Activated naive CD8-positive, alpha-beta T cell treated with anti-CD3 and anti-CD28 coated beads, Interleukin-2, amount 10 ng/mL, durations not matched to agents 7 days and 5 days (primary cell): ENCODE data around the gene NCOA7. TPM values are rescaled to one million over a fixed set of nuclear protein-coding genes. Genes with fewer than 3 reads are reported as not detected.
"Not testable (repeated sequence)": the region's sequence is repeated elsewhere in the genome, so short reads cannot be mapped to it uniquely, and the experiment has no call there.

Experiments used
- ATAC-seq: fragments of 150-1000 bp; cut with Tn5 transposase; one replicate; pipeline ENCODE4 v1.10.0; 2021; ENCODE audit warnings: low read depth, moderate library complexity
- POLR2A ChIA-PET: fragments of 350-600 bp; sonication (Branson Sonifier 250); formaldehyde crosslinking; loops from one replicate; lab custom pipeline; 2021; ENCODE audit warnings: antibody characterized with exemption; lab: Charles Lee
- DNase-seq: peaks from one replicate; pipeline ENCODE4 v3.0.0; 2021
- H3K27ac Mint-ChIP-seq: one replicate; pipeline ENCODE4 v1.8.0; 2022; ENCODE audit warnings: mild to moderate bottlenecking, mixed read lengths
- H3K27me3 Mint-ChIP-seq: one replicate; pipeline ENCODE4 v1.8.0; 2022; ENCODE audit warnings: mild to moderate bottlenecking, moderate library complexity, mixed read lengths
- H3K36me3 Mint-ChIP-seq: one replicate; pipeline ENCODE4 v1.8.0; 2021; ENCODE audit warnings: mild to moderate bottlenecking, mixed read lengths
- H3K4me1 Mint-ChIP-seq: one replicate; pipeline ENCODE4 v1.8.0; 2021; ENCODE audit warnings: mixed read lengths
- H3K4me3 Mint-ChIP-seq: one replicate; pipeline ENCODE4 v1.8.0; 2022; ENCODE audit warnings: mild to moderate bottlenecking, moderate library complexity, mixed read lengths
- H3K9me3 Mint-ChIP-seq: one replicate; pipeline ENCODE4 v1.8.0; 2021; ENCODE audit warnings: mixed read lengths
- total RNA-seq, 2 experiments: library from RNA; stranded (reverse); gene quantifications; one replicate each; pipeline ENCODE4 v1.2.3, GENCODE V29; 2021

Gene NCOA7
- total RNA-seq, 2 experiments from 2014 or later = 51.1 to 58.6 TPM

DNA sequence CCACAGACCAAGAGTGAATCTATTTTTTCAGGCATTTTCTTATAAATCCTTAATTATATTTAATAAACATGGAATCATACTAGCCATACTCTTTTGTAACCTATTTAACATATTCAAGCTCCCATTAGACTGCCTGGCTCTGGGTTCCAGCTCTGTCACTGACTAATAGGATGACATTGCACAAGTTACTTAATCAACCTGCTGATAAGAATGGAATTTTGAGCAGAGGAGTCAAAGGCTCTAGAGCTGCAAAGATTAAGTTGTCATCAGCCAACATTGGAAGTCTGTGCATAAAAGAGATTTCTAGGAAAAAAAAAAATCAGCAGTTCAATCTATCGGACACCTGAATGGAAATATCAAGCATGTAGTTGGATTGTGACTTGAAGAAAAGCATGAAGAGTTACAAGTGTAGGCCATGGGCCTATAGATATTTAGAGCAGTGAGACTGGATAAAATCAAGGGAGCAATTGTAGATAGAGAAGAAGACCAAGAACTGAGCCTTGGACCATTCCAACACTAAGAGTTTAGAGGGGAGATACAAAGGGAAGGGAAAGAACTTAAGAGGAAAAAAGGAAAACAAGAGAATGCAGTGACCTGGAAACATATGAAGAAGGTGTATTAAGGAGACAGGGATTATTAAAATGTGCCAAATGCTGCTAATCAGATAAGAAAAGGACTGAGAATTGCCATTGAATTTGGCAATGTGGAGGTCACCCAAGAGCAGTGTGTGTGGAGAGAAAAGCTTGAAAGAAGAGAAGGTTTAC is 154.8 kb downstream of the NCOA7 start:
- Mint-ChIP-seq H3K4me3 (no peak overlapping the region), H3K36me3 (no peaks in the 10 kb centered on the region), H3K27me3 (peaks cover 17% of the 10 kb centered on the region), H3K9me3 (no peaks in the 10 kb centered on the region), H3K4me1 (peaks cover 3% of the 10 kb centered on the region), H3K27ac (no peak overlapping the region)
- no peak for DNase-seq
- POLR2A ChIA-PET = no interaction called here
- no peak for ATAC-seq

DNA sequence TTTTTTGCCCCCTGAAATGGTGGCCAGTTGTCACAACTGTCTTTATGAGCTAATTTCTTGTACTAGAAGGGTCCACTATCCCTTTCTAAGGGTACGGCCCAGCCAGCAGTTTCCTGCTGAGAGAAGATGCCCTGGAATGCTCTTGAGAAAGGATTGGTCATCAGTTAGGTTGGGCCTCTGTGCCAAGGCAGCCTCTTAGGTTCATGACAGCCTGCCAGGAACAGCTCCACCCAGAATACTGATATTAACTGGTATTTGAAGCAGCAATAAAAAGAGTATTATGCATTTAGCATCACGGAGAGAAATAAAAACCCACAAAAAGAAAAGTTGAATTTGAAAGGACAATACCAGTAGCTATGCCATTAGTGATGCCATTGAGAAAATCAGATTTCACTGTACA is 156.9 kb downstream of the NCOA7 start:
- DNase-seq = no peak
- H3K27ac Mint-ChIP-seq = no peak overlapping the region

DNA sequence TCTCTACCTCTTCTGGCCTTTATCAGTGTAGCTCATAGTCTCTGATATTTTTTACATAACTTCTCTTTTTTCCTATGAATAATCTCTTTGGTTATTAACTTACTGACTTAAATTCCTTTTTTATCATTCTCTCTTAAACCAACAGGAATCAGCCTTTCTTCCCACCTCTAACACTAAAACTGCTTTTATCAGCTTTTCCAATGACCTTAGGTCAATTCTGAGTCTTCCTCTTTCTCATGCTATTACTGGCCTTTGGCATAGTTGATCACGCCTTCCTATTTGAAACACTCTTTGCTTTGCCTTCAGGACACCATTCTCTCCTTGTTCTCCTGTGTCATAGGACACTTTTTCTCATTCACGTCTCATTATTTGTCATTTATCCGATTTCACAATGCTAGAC is 157.7 kb downstream of the NCOA7 start:
- Mint-ChIP-seq H3K27me3 (peaks cover 12% of the 10 kb centered on the region), H3K36me3 (no peaks in the 10 kb centered on the region), H3K4me1 (no peaks in the 10 kb centered on the region), H3K4me3 (no peak overlapping the region), H3K9me3 (no peaks in the 10 kb centered on the region), H3K27ac (no peak overlapping the region)
- no peak for DNase-seq
- POLR2A ChIA-PET = no interaction called here
- no peak for ATAC-seq

More for the DNA sequence above, 156.9 kb downstream of the NCOA7 start:
- H3K4me1 Mint-ChIP-seq = peaks cover 3% of the 10 kb centered on the region
- no peaks in the 10 kb centered on the region for H3K9me3 Mint-ChIP-seq
- ATAC-seq = no peak
- peaks cover 15% of the 10 kb centered on the region for H3K27me3 Mint-ChIP-seq
- H3K4me3 Mint-ChIP-seq = no peak overlapping the region
- POLR2A ChIA-PET = no interaction called here
- no peaks in the 10 kb centered on the region for H3K36me3 Mint-ChIP-seq

DNA sequence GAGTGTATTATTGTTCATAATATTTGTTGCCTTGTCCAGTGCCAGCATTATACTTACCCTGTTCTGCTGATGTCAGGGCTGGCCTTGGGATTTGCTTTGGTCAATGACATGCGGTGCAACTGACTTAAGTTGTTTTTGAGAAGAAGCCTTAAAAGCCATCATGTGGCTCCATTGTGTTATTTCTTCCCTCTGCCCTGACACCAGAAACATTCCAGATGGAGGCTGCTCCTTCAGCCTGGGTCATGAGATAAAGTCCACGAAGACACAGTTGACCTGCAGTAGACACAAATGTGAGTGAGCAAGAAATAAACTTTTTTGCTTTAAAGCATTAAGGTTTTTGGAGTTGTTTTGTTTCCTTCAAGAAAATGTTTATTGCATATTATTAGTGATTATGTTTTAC is 158.3 kb downstream of the NCOA7 start:
- ATAC-seq (no peak), DNase-seq (no peak)
- no peak overlapping the region for H3K27ac Mint-ChIP-seq
- peaks cover 12% of the 10 kb centered on the region for H3K27me3 Mint-ChIP-seq
- no peaks in the 10 kb centered on the region for H3K9me3 Mint-ChIP-seq
- POLR2A ChIA-PET = no interaction called here
- no peak overlapping the region for H3K4me3 Mint-ChIP-seq
- H3K36me3 Mint-ChIP-seq = no peaks in the 10 kb centered on the region
- H3K4me1 Mint-ChIP-seq = no peaks in the 10 kb centered on the region

DNA sequence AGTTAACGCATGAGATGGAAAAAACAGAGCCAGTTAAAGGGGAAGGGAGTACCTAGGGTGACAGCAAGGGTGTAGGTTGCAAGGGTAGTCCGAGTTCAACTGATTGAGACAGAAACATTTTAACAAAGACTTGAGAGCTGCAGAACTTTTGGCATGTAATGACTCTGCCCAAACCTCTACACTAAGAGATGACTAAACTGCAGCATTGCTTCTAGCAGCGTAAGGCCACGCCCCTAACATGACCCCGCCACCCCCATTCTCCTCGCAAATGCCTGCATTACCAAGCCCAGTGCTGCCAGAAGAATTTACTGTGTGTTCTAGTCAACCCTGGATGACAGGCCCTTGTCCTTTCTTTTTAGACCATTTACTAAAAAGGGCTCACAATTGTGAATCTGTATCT is 159.5 kb downstream of the NCOA7 start:
- no peak for ATAC-seq
- no peak for DNase-seq
- Mint-ChIP-seq H3K36me3 (no peaks in the 10 kb centered on the region), H3K27me3 (peaks cover 12% of the 10 kb centered on the region), H3K4me3 (no peak overlapping the region), H3K27ac (no peak overlapping the region), H3K4me1 (peaks cover 1% of the 10 kb centered on the region), H3K9me3 (no peaks in the 10 kb centered on the region)
- POLR2A ChIA-PET = no interaction called here

DNA sequence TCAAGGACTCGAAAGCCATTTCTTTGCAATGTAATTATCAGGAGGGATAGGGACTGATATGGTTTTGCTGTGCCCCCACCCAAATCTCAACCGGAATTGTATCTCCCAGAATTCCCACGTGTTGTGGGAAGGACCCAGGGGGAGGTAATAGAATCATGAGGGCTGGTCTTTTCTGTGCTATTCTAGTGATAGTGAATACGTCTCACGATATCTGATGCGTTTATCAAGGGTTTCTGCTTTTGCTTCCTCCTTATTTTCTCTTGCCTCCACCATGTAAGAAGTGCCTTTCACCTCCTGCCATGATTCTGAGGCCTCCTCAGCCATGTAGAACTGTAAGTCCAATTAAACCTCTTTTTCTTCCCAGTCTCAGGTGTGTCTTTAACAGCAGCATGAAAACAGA is 160.0 kb downstream of the NCOA7 start:
- POLR2A ChIA-PET = interaction anchor here (3.0 kb wide), 1 partner anchor 161 kb away, joined by 19 read pairs; the partner anchor contains the start of gene NCOA7
- H3K27ac Mint-ChIP-seq, ATAC-seq, H3K9me3 Mint-ChIP-seq, H3K4me1 Mint-ChIP-seq, H3K4me3 Mint-ChIP-seq, DNase-seq, H3K36me3 Mint-ChIP-seq: not testable (repeated sequence)
- H3K27me3 Mint-ChIP-seq = peaks cover 12% of the 10 kb centered on the region

DNA sequence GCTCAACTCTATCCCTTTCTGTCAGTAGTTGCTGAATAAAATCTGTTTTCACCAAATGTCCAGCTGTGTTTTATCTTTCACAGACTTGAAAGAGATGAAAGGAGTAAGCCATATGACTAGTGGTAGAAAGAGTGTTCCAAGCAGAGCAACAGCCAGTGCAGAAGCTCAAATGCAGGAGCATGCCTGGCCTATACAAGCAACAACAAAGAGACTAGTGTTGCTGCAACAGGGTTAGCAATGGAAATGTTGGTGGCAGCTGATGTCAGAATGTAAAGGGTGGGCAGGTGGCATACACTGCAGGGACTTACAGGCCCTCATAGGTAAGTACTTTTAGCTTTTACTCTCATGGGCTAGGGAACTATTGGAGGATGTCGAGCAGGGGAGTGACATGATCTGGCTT is 160.6 kb downstream of the NCOA7 start:
- Mint-ChIP-seq H3K27me3 (peaks cover 12% of the 10 kb centered on the region), H3K27ac (no peak overlapping the region), H3K4me3 (no peak overlapping the region), H3K9me3 (no peaks in the 10 kb centered on the region), H3K4me1 (peaks cover 6% of the 10 kb centered on the region), H3K36me3 (no peaks in the 10 kb centered on the region)
- DNase-seq (no peak), ATAC-seq (no peak)
- POLR2A ChIA-PET = interaction anchor here (0.6 to 3.0 kb wide), 3 partner anchors 33 to 170 kb away, joined by 3 to 19 read pairs (median 9); partner anchors contain the start of gene NCOA7

DNA sequence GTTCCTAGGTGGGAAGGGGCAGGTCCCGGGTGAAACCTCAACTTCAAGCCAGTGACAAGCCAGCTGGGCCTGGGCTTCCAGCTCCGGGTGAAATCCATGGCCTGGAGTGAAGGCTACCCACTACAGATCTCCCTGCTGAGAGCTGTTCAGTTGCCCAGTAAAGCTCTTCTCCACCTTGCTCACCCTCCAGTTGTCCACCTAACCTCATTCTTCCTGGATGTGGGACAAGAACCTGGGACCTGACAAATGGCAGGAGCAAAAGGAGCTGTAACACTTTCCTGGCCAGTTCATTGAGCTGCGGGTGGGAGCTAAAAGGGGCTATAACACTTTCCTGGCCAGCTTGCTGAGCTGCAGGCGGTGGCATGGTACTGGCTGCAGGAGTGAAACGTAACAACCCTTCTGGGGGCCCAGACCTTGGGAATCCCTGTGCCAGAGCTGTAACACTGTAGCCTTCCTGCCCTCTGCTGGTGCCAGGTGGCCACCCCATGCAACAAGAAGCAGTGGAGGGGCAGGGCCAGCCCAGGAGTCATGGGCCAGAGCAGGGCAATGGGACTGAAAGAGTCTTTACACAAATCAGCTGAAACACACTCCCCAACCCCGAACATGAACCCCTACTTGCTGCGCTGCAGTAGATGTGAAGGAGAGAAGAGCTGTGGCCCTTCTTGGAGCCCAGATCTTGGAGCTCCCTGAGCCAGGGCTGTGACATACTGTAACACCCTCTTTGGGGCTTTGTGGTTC is 162.2 kb downstream of the NCOA7 start:
- Mint-ChIP-seq H3K4me3 (no peak overlapping the region), H3K9me3 (no peaks in the 10 kb centered on the region), H3K27ac (no peak overlapping the region), H3K4me1 (peaks cover 6% of the 10 kb centered on the region), H3K36me3 (no peaks in the 10 kb centered on the region), H3K27me3 (peaks cover 10% of the 10 kb centered on the region)
- ATAC-seq = no peak
- POLR2A ChIA-PET = interaction anchor here (0.9 to 3.0 kb wide), 2 partner anchors 34 to 163 kb away, joined by 3 to 19 read pairs; partner anchors contain the start of gene NCOA7
- DNase-seq = peak; percentile 38

DNA sequence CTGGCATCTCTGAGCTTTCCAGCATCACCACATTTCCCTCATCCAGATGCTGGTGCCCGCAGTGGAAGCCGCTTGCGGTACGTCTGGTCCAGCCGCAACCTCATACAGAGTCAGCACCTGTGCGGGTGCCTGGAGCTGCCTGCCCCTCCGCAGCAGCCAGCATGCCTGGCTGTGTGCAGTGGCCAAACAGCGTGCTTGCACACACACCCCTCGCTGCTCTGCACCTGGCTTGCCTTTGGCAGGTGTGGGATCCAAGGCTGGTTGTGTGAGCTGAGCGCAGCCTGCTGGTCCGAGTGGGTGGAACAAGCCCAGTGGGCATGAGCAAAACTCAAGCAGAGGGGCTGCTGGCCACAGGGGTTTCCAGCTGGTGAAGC is 162.7 kb downstream of the NCOA7 start:
- Mint-ChIP-seq H3K9me3 (no peaks in the 10 kb centered on the region), H3K4me1 (peaks cover 6% of the 10 kb centered on the region), H3K27me3 (peaks cover 10% of the 10 kb centered on the region), H3K27ac (no peak overlapping the region), H3K36me3 (no peaks in the 10 kb centered on the region), H3K4me3 (no peak overlapping the region)
- POLR2A ChIA-PET = interaction anchor here (0.9 to 3.0 kb wide), 2 partner anchors 35 to 164 kb away, joined by 3 to 19 read pairs; partner anchors contain the start of gene NCOA7
- ATAC-seq (no peak), DNase-seq (no peak)

DNA sequence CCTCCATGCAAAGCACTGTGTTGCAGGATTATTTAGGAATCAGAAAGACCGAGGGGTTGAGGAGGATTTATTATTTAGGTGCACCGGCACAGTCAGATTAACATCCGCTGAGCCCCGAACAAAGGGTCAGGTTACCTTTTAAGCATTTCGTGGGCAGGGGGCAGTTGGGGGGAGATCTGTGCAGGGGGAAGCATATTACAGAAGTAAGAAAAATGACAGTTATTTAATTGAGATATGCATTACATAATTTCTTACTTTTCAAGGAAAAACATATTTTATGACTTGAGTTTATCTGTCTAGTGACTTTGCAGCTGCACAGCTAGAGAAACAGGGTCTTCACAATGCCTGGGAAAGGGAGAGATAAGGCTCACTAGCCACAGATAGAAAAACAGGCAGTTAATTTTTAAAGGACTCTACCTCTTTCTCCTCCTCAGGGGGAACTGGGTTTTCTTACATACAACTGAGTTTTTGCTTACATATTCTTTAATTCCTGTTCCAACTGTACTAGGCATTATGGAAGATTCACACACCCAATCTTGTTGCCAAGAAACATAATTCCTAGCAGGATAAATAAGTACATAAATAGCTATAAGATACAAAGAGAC is 164.1 kb downstream of the NCOA7 start:
- H3K27ac Mint-ChIP-seq = no peak overlapping the region
- ATAC-seq (no peak), DNase-seq (no peak)
- no peaks in the 10 kb centered on the region for H3K36me3 Mint-ChIP-seq
- peaks cover 10% of the 10 kb centered on the region for H3K27me3 Mint-ChIP-seq
- no peaks in the 10 kb centered on the region for H3K9me3 Mint-ChIP-seq
- no peak overlapping the region for H3K4me3 Mint-ChIP-seq
- peaks cover 6% of the 10 kb centered on the region for H3K4me1 Mint-ChIP-seq
- POLR2A ChIA-PET = interaction anchor here (0.5 to 3.4 kb wide), 3 partner anchors 36 to 164 kb away, joined by 3 to 63 read pairs (median 25); partner anchors contain the start of gene NCOA7

DNA sequence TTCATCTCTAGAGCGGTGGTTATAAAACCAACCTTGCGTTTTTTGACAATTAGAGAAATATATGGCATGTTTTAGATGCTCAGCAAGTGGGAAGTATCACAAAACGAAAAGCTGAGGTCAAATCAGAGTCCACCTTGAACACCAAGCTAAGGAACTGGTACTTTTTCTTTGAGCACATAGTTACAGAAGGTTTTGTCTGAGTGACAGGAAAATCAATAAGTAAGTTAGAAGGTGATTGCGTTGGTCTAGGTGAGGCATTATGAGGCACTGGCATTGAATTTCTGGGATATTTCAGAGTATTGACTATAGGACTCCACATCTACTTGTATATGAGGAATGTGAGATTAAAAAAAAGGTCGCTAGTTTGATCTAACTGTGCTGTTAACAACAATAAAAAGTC is 165.2 kb downstream of the NCOA7 start:
- Mint-ChIP-seq H3K27ac (peak overlapping the region; percentile 75), H3K36me3 (no peaks in the 10 kb centered on the region), H3K9me3 (no peaks in the 10 kb centered on the region), H3K27me3 (peaks cover 7% of the 10 kb centered on the region), H3K4me1 (peaks cover 6% of the 10 kb centered on the region), H3K4me3 (no peak overlapping the region)
- no peak for ATAC-seq
- POLR2A ChIA-PET = interaction anchor here (0.6 to 3.4 kb wide), 5 partner anchors 31 to 655 kb away, joined by 3 to 63 read pairs (median 25); partner anchors contain the start of genes HDDC2 and NCOA7
- DNase-seq = no peak

DNA sequence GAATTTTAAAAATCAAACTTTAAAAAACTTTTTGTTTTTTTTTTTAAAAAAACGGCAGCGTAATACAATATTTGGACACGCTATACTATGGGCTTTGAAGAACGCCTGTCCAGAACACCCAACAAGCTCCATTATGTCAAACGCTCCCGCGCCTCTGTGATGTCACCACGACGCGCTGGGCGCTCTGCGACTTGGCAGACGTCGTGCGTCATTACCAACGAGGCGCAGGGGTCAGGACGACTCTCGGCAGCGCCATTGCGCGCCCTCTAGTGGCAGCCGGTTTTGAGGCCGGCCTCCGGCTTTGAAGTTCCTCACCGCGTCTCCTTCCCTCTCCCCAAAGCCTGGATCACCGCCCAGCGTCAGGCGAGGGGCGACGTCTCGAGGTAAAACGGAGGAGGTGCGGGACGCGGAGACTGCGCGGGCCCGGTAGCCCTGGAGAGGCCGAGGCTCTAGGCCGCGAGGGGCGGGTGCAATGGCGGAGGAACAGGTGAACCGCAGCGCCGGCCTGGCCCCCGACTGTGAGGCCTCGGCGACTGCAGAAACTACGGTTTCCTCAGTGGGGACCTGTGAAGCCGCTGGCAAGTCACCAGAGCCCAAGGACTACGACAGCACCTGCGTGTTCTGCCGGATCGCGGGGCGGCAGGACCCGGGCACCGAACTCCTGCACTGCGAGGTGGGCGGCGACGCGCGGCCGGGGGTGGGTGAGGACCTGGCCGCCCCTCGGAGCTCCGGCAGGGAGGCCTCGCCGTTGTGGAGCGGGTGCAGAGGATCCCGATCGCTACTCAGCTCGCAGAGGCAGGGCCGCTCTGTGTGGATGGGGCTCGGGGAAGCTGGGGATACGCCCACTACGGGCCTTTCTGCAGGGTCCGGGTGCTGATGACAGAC is 166.0 kb downstream of the NCOA7 start, which contains the start of gene HINT3:
Gene HINT3, plus strand, starts transcription at position 265 of the 885 bp plus-strand sequence. Its CDS starts 208 bp downstream, at position 473.
- H3K4me1 Mint-ChIP-seq = peaks cover 6% of the 10 kb centered on the region
- no peak within 1 kb of the TSS for H3K4me3 Mint-ChIP-seq
- no peaks in the 10 kb centered on the region for H3K36me3 Mint-ChIP-seq
- no peaks in the 10 kb centered on the region for H3K9me3 Mint-ChIP-seq
- H3K27ac Mint-ChIP-seq = peak within 1 kb of the TSS; percentile 75
- H3K27me3 Mint-ChIP-seq = peaks cover 7% of the 10 kb centered on the region
- ATAC-seq (peak; percentile 88), DNase-seq (peak; percentile 98)
- POLR2A ChIA-PET = interaction anchor here (0.6 to 3.4 kb wide), 7 partner anchors 29 to 655 kb away, joined by 3 to 63 read pairs (median 6); partner anchors contain the start of genes HDDC2, NCOA7 and TRMT11
